IMR-90 (cell line): ENCODE results near the gene TTC23. TPM values are rescaled to one million over a fixed set of nuclear protein-coding genes. Genes with fewer than 3 reads are reported as not detected.
A peak's percentile ranks its signal among the peaks of the same experiment; 100 is the strongest.

Experiments used
- ATAC-seq: fragments of 200-7000 bp; cut with Tn5 transposase; 2 replicates; pipeline ENCODE4 v1.9.1; 2020; ENCODE audit warnings: low read depth, mild to moderate bottlenecking, moderate library complexity
- BruUV-seq: library from RNA; stranded (reverse); fragments of 400-500 nt; replicated peaks from 2 replicates; lab custom pipeline; 2021; lab: Mats Ljungman, UMichigan
- CTCF ChIA-PET: fragments of 300-600 bp; formaldehyde crosslinking; extraction: SDS; loops from one replicate; lab custom pipeline; 2021; ENCODE audit warnings: antibody characterized with exemption; lab: Yijun Ruan, JAX
- POLR2A ChIA-PET: fragments of 300-600 bp; sonication (Branson Sonifier 250); formaldehyde crosslinking; loops from one replicate; lab custom pipeline; 2022; ENCODE audit warnings: antibody characterized with exemption; ENCODE audit not compliant: unreplicated experiment; lab: Charles Lee
- DNase-seq: peaks from one replicate; pipeline ENCODE4 v3.0.0; 2013
- H2AFZ ChIP-seq: replicated peaks from 2 replicates; pipeline ENCODE3; 2013; ENCODE audit warnings: low read length, mild to moderate bottlenecking; ENCODE audit not compliant: poor library complexity
- H2AK5ac ChIP-seq: 2 replicates; pipeline ENCODE4 v1.6.1; 2013; ENCODE audit warnings: low read depth, low read length, inconsistent platforms
- H2AK9ac ChIP-seq: replicated peaks from 2 replicates; pipeline ENCODE3; 2013; ENCODE audit warnings: mild to moderate bottlenecking, low read depth, low read length, moderate library complexity; ENCODE audit not compliant: poor library complexity
- H2BK120ac ChIP-seq: 2 replicates; pipeline ENCODE4 v1.6.1; 2013; ENCODE audit warnings: low read depth, low read length, inconsistent platforms
- H2BK15ac ChIP-seq: 3 replicates; pipeline ENCODE4 v1.6.1; 2013; ENCODE audit warnings: low read depth, low read length, inconsistent platforms
- H2BK20ac ChIP-seq: 2 replicates; pipeline ENCODE4 v1.6.1; 2013; ENCODE audit warnings: low read depth, mild to moderate bottlenecking, inconsistent platforms, low read length, moderate library complexity
- H2BK5ac ChIP-seq: 2 replicates; pipeline ENCODE4 v1.6.1; 2013; ENCODE audit warnings: mild to moderate bottlenecking, low read depth, low read length, inconsistent platforms; ENCODE audit not compliant: poor library complexity, severe bottlenecking
- H3K14ac ChIP-seq: replicated peaks from 2 replicates; pipeline ENCODE4 v1.6.1; 2013; ENCODE audit warnings: low read depth, low read length, inconsistent platforms
- H3K18ac ChIP-seq: 2 replicates; pipeline ENCODE4 v1.6.1; 2013; ENCODE audit warnings: low read depth, low read length, control low read depth
- H3K23ac ChIP-seq: 2 replicates; pipeline ENCODE4 v1.6.1; 2013; ENCODE audit warnings: low read depth, low read length, inconsistent platforms
- H3K27ac ChIP-seq: 2 replicates; pipeline ENCODE4 v1.5.1; 2013; ENCODE audit warnings: mild to moderate bottlenecking, control low read depth, low read length; ENCODE audit not compliant: insufficient read depth
- H3K27me3 ChIP-seq: 2 replicates; pipeline ENCODE4 v1.6.1; 2013; ENCODE audit warnings: low read length; ENCODE audit not compliant: control insufficient read depth, insufficient read depth
- H3K36me3 ChIP-seq: 2 replicates; pipeline ENCODE4 v1.6.1; 2013; ENCODE audit warnings: low read length, mixed read lengths; ENCODE audit not compliant: control insufficient read depth, insufficient read depth
- H3K4ac ChIP-seq: 2 replicates; pipeline ENCODE4 v1.6.1; 2013; ENCODE audit warnings: low read depth, low read length, inconsistent platforms
- H3K4me1 ChIP-seq: 2 replicates; pipeline ENCODE4 v1.6.1; 2013; ENCODE audit warnings: low read length, mixed read lengths; ENCODE audit not compliant: control insufficient read depth, insufficient read depth
- H3K4me2 ChIP-seq: 2 replicates; pipeline ENCODE4 v1.6.1; 2013; ENCODE audit warnings: low read depth, mild to moderate bottlenecking, control low read depth, low read length, moderate library complexity
- H3K4me3 ChIP-seq: 2 replicates; pipeline ENCODE4 v1.5.1; 2013; ENCODE audit warnings: low read depth, mild to moderate bottlenecking, control low read depth, low read length, moderate library complexity; ENCODE audit not compliant: insufficient read depth
- H3K56ac ChIP-seq: 2 replicates; pipeline ENCODE4 v1.6.1; 2013; ENCODE audit warnings: low read length, inconsistent platforms; ENCODE audit not compliant: insufficient read depth; ENCODE audit errors: extremely low read depth
- H3K79me1 ChIP-seq, 2 experiments: 2 replicates each; pipeline ENCODE4 v1.6.1; 2013; ENCODE audit warnings: low read length in 2 of 2, inconsistent platforms in 1 of 2, low read depth in 1 of 2
- H3K9ac ChIP-seq: 2 replicates; pipeline ENCODE4 v1.6.1; 2013; ENCODE audit warnings: low read depth, low read length, control low read depth
- H3K9me1 ChIP-seq: 2 replicates; pipeline ENCODE4 v1.6.1; 2013; ENCODE audit warnings: low read length, inconsistent platforms; ENCODE audit not compliant: insufficient read depth
- H3K9me3 ChIP-seq: 2 replicates; pipeline ENCODE4 v1.6.1; 2013; ENCODE audit warnings: low read length; ENCODE audit not compliant: control insufficient read depth, insufficient read depth
- H4K20me1 ChIP-seq: 2 replicates; pipeline ENCODE4 v1.6.1; 2013; ENCODE audit warnings: low read length, inconsistent platforms; ENCODE audit not compliant: insufficient read depth
- H4K5ac ChIP-seq: 2 replicates; pipeline ENCODE4 v1.6.1; 2013; ENCODE audit warnings: mild to moderate bottlenecking, low read depth, low read length, control low read depth
- H4K8ac ChIP-seq, 2 experiments: 2 replicates each; pipeline ENCODE4 v1.6.1; 2013; ENCODE audit warnings: low read depth in 2 of 2, low read length in 2 of 2, control low read depth in 1 of 2, inconsistent platforms in 1 of 2
- H4K91ac ChIP-seq: 2 replicates; pipeline ENCODE4 v1.6.1; 2013; ENCODE audit warnings: low read depth, low read length, inconsistent platforms; ENCODE audit not compliant: insufficient read depth
- CEBPB ChIP-seq: IDR thresholded peaks from 2 replicates; pipeline ENCODE4 v1.6.1; 2012; ENCODE audit warnings: low read depth, low read length, improper control_type of control experiment
- CHD1 ChIP-seq: IDR thresholded peaks from 2 replicates; pipeline ENCODE4 v1.6.1; 2012; ENCODE audit warnings: low read depth, low read length, improper control_type of control experiment
- CTCF ChIP-seq: conservative IDR thresholded peaks from 2 replicates; pipeline ENCODE4 v1.5.1; 2012; ENCODE audit warnings: mild to moderate bottlenecking, low read depth, low read length, improper control_type of control experiment
- MAFK ChIP-seq: IDR thresholded peaks from 2 replicates; pipeline ENCODE4 v1.6.1; 2012; ENCODE audit warnings: low read depth, low read length, improper control_type of control experiment
- RAD21 ChIP-seq: IDR thresholded peaks from 2 replicates; pipeline ENCODE4 v1.6.1; 2012; ENCODE audit warnings: low read length, improper control_type of control experiment
- RFX5 ChIP-seq: IDR thresholded peaks from 2 replicates; pipeline ENCODE4 v1.8.0; 2012; ENCODE audit warnings: low read depth, mild to moderate bottlenecking, low read length, moderate library complexity
- SMC3 ChIP-seq: fragments of 150-350 bp; IDR thresholded peaks from 2 replicates; pipeline ENCODE4 v1.6.1; 2016; ENCODE audit warnings: low read depth, mild to moderate bottlenecking, antibody characterized with exemption, low read length, moderate library complexity
- USF2 ChIP-seq: fragments of 150-350 bp; IDR thresholded peaks from 2 replicates; pipeline ENCODE4 v1.6.1; 2017; ENCODE audit warnings: mild to moderate bottlenecking, antibody characterized with exemption, low read length, low read depth
- WGBS, 2 experiments: methylation state at CpG; one replicate each; pipeline versions ENCODE4 v1.1.5 to v1.1.7; 2013; ENCODE audit warnings: missing lambda C conversion rate in 2 of 2; ENCODE audit not compliant: insufficient read length in 1 of 2; ENCODE audit errors: extremely low coverage in 2 of 2; 5-methylcytosine and 5-hydroxymethylcytosine counted together
- dilution Hi-C: fragments of 300-500 bp; cut with HindIII; formaldehyde crosslinking; loops from one replicate; pipeline ENCODE4 v1.14.3; 2018; ENCODE audit warnings: low sequenced_read_pairs; ENCODE audit not compliant: unreplicated experiment
- in situ Hi-C: fragments of 300-500 bp; cut with MboI; formaldehyde crosslinking; loops from 3 replicates; pipeline ENCODE4 v1.14.3; 2019; ENCODE audit warnings: low sequenced_read_pairs, inconsistent platforms, mixed read lengths
- intact Hi-C: fragments of 100-400 bp; cut with micrococcal nuclease; formaldehyde crosslinking; loops from 2 replicates; pipeline ENCODE4 v1.10.0; 2022
- polyA plus RNA-seq, 3 experiments: library from polyadenylated mRNA; depleted of rRNA; stranded (reverse); fragments of >200 nt; gene quantifications; 2 replicates each; pipeline ENCODE4 v1.2.3, GENCODE V29; 2012; ENCODE audit warnings: low replicate concordance in 1 of 3
- total RNA-seq: library from RNA; depleted of rRNA; stranded (reverse); fragments of >200 nt; gene quantifications from 2 replicates; pipeline ENCODE4 v1.2.3, GENCODE V29; 2012

Gene TTC23
- total and polyA plus RNA-seq, 2 of the 4 experiments (the other 2 are of a cell fraction), result 7.8 to 29.8 TPM

- Histone ChIP-seq H3K79me1 (peaks cover 5% of the 10 kb centered on the region in 2 experiments; a peak in 2 of 4 replicates), H2AK5ac (no peak overlapping the region), H4K20me1 (no peaks in the 10 kb centered on the region; the same call in 1 of the 2 replicates), H3K4me2 (no peak overlapping the region), H3K4me3 (no peak overlapping the region), H3K14ac (no peak overlapping the region), H3K56ac (no peak overlapping the region), H3K27ac (no peak overlapping the region), H3K4me1 (no peaks in the 10 kb centered on the region), H4K8ac (no peak overlapping the region), H4K91ac (no peak overlapping the region), H3K4ac (no peak overlapping the region), H2BK20ac (no peak overlapping the region), H2BK15ac (no peak overlapping the region), H3K27me3 (no peaks in the 10 kb centered on the region), H3K36me3 (peaks cover 9% of the 10 kb centered on the region), H3K9me3 (no peaks in the 10 kb centered on the region), H4K5ac (no peak overlapping the region), H2BK120ac (no peak overlapping the region), H3K9ac (no peak overlapping the region), H2BK5ac (no peak overlapping the region), H2AFZ (no peak overlapping the region), H3K18ac (no peak overlapping the region), H3K23ac (no peak overlapping the region), H3K9me1 (peaks cover 10% of the 10 kb centered on the region; the same call in 1 of the 2 replicates), H2AK9ac (no peak overlapping the region)
- dilution Hi-C loops (no loop called here), intact Hi-C loops (no loop called here), in situ Hi-C loops (no loop called here)
- peak; percentile 27; the same call in 1 of the 2 replicates for ATAC-seq
- ChIA-PET POLR2A (interaction anchor here (0.6 kb wide), 1 partner anchor 769 kb away, joined by 3 read pairs; no protein-coding TSS in a partner anchor), CTCF (no interaction called here)
- peak; percentile 44 for DNase-seq
- BruUV-seq, result no TSS peak
- 100% methylated on average over 1 of the region's 3 CpGs; no CpG with 5 or more reads in 1 of the 2 experiments for WGBS, 2 experiments
- TF ChIP-seq CTCF (no peak), CEBPB (no peak), CHD1 (no peak), SMC3 (no peak), MAFK (no peak), RAD21 (no peak), RFX5 (no peak), USF2 (no peak)
Measured at GRCh38 chr15:99197856-99198255, 51.5 kb downstream of the TTC23 start.
